ENCODE data around the gene ZBTB1. TPM values are rescaled to one million over a fixed set of nuclear protein-coding genes. Genes with fewer than 3 reads are reported as not detected.

The ZBTB1 gene
- total and polyA plus RNA-seq, 9 of the 15 experiments (the other 6 are each of a cell fraction or from before 2014, with no cell fraction given) = 2.3 to 16.5 (median 9.0) TPM

- peak overlapping the region; percentile 30 to 90; a peak in 3 of 4 replicates for H3K9ac ChIP-seq (ENCODE audit: insufficient read depth in 1 of 2, low read depth in 2 of 2, low read length in 2 of 2)
Observed at GRCh38 chr14:64465831-64466554, 38.6 kb upstream of the ZBTB1 start.

GRCh38 chr14:64467101-64467500 is 37.5 kb upstream of the ZBTB1 start:
- BruUV-seq (replicated peaks) = no TSS peak
- ChIA-PET POLR2A (interaction anchor here (1.0 to 1.4 kb wide), 2 partner anchors 9 to 19 kb away, joined by 3 to 4 read pairs; no protein-coding TSS in a partner anchor), CTCF (ENCODE audit: low intra/inter-chr PET ratio) (no interaction called here)
- peaks cover 8 to 9% of the 10 kb centered on the region in 2 experiments; a peak in 4 of 5 replicates for H3K4me1 ChIP-seq (replicated peaks in 1 of 2; ENCODE audit: control insufficient read depth in 2 of 2, insufficient read depth in 2 of 2, low read length in 2 of 2)
- H4K20me1 ChIP-seq (replicated peaks; ENCODE audit: control insufficient read depth, insufficient read depth, low read length) = no peaks in the 10 kb centered on the region; the same call in 1 of the 2 replicates
- no peak overlapping the region for H3K4me3 ChIP-seq
- no peak overlapping the region for H2AFZ ChIP-seq (ENCODE audit: low read depth, low read length)
- H3K79me2 ChIP-seq (ENCODE audit: control insufficient read depth, insufficient read depth, low read length) = no peaks in the 10 kb centered on the region
- no peak overlapping the region for H3K27ac ChIP-seq (ENCODE audit: extremely low read depth, low read depth, low read length)
- no peak for ATAC-seq
- no peak for FAIRE-seq
- H3K9me3 ChIP-seq (replicated peaks; ENCODE audit: control insufficient read depth, insufficient read depth, low read depth, low read length) = no peaks in the 10 kb centered on the region
- in situ Hi-C loops (cut with MboI) = loop anchor here (10.0 kb wide), 1 partner anchor 122 kb away; no protein-coding TSS in a partner anchor
- no peak overlapping the region for H3K9ac ChIP-seq (ENCODE audit: insufficient read depth in 1 of 2, low read depth in 2 of 2, low read length in 2 of 2)
- no peaks in the 10 kb centered on the region for H3K27me3 ChIP-seq (ENCODE audit: control insufficient read depth in 2 of 2, insufficient read depth in 2 of 2, low read length in 2 of 2)
- WGBS (ENCODE audit: insufficient coverage, low coverage, missing lambda C conversion rate) = 47% methylated on average over 3 of the region's 3 CpGs
- H3K4me2 ChIP-seq (ENCODE audit: insufficient read depth, low read length) = no peak overlapping the region
- H3K36me3 ChIP-seq (ENCODE audit: control insufficient read depth, insufficient read depth, low read length) = no peaks in the 10 kb centered on the region
- intact Hi-C loops (cut with micrococcal nuclease) = loop anchor here (5.0 kb wide), 1 partner anchor 40 kb away; no protein-coding TSS in a partner anchor
- no peak for DNase-seq (ENCODE audit: extremely low read depth in 1 of 4, low spot score in 3 of 4)
- H3K9me1 ChIP-seq (ENCODE audit: control insufficient read depth, insufficient read depth, low read length) = no peaks in the 10 kb centered on the region
- TF ChIP-seq SOX6 (IDR thresholded peaks at IDR 0.05) (no peak), CEBPB (tag; IDR thresholded peaks at IDR 0.05) (no peak; the same call in 1 of the 2 replicates), SIN3B (IDR thresholded peaks at IDR 0.05; ENCODE audit: low read depth) (no peak), HDAC2 (IDR thresholded peaks at IDR 0.05) (no peak), ZNF780A (CRISPR knock-in tag; IDR thresholded peaks at IDR 0.05) (no peak)

More at GRCh38 chr14:64465831-64466554, 38.6 kb upstream of the ZBTB1 start:
- peaks cover 8 to 9% of the 10 kb centered on the region in 2 experiments; a peak in 4 of 5 replicates for H3K4me1 ChIP-seq (replicated peaks in 1 of 2; ENCODE audit: control insufficient read depth in 2 of 2, insufficient read depth in 2 of 2, low read length in 2 of 2)
- FAIRE-seq (peak; percentile 62), DNase-seq (ENCODE audit: extremely low read depth in 1 of 4, low spot score in 3 of 4) (peak in 2 of 4 experiments; percentile 10 to 24), ATAC-seq (peak; percentile 58)
- WGBS (ENCODE audit: insufficient coverage, low coverage, missing lambda C conversion rate) = 17% methylated on average over 12 of the region's 15 CpGs
- H3K4me3 ChIP-seq = peak overlapping the region; percentile 57
- no peaks in the 10 kb centered on the region for H3K27me3 ChIP-seq (ENCODE audit: control insufficient read depth in 2 of 2, insufficient read depth in 2 of 2, low read length in 2 of 2)
- H3K4me2 ChIP-seq (ENCODE audit: insufficient read depth, low read length) = peak overlapping the region; percentile 69
- H4K20me1 ChIP-seq (replicated peaks; ENCODE audit: control insufficient read depth, insufficient read depth, low read length) = no peaks in the 10 kb centered on the region; the same call in 1 of the 2 replicates
- ChIA-PET POLR2A (interaction anchor here (0.6 to 1.4 kb wide), 6 partner anchors 10 to 673 kb away, joined by 3 to 4 read pairs (median 3); no protein-coding TSS in a partner anchor), CTCF (ENCODE audit: low intra/inter-chr PET ratio) (no interaction called here)
- BruUV-seq (replicated peaks) = no TSS peak
- intact Hi-C loops (cut with micrococcal nuclease) (loop anchor here (5.0 kb wide), 1 partner anchor 41 kb away; no protein-coding TSS in a partner anchor), in situ Hi-C loops (cut with MboI) (loop anchor here (10.0 kb wide), 1 partner anchor 121 kb away; no protein-coding TSS in a partner anchor)
- peaks cover 2% of the 10 kb centered on the region; the same call in 1 of the 3 replicates for H3K36me3 ChIP-seq (ENCODE audit: control insufficient read depth, insufficient read depth, low read length)
- no peaks in the 10 kb centered on the region for H3K9me3 ChIP-seq (replicated peaks; ENCODE audit: control insufficient read depth, insufficient read depth, low read depth, low read length)
- peak overlapping the region; percentile 62 for H2AFZ ChIP-seq (ENCODE audit: low read depth, low read length)
- no peaks in the 10 kb centered on the region for H3K79me2 ChIP-seq (ENCODE audit: control insufficient read depth, insufficient read depth, low read length)
- TF ChIP-seq CEBPB (tag; IDR thresholded peaks at IDR 0.05) (peak; percentile 79), EGR1 (conservative IDR thresholded peaks at IDR 0.05) (peak; percentile 49; the same call in 1 of the 2 replicates), ZNF224 (CRISPR knock-in tag; IDR thresholded peaks at IDR 0.05) (no peak), CEBPG (CRISPR knock-in tag; IDR thresholded peaks at IDR 0.05) (no peak), CEBPG (tag; conservative IDR thresholded peaks at IDR 0.05 in 1 of 2, IDR thresholded peaks at IDR 0.05 in 1 of 2) (peak; percentile 13 to 63; a peak in 2 of 4 replicates), SMARCA4 (IDR thresholded peaks at IDR 0.05) (0 out of 2 replicates have a peak, but pooled peaks have one; percentile 24), GATA2 (CRISPR knock-in tag; IDR thresholded peaks at IDR 0.05) (peak; percentile 44; the same call in 1 of the 2 replicates)
- H3K27ac ChIP-seq (ENCODE audit: extremely low read depth, low read depth, low read length) = no peak overlapping the region
- no peaks in the 10 kb centered on the region for H3K9me1 ChIP-seq (ENCODE audit: control insufficient read depth, insufficient read depth, low read length)
